Measurements from ENCODE around the gene TMEM220.

Gene TMEM220

DNA sequence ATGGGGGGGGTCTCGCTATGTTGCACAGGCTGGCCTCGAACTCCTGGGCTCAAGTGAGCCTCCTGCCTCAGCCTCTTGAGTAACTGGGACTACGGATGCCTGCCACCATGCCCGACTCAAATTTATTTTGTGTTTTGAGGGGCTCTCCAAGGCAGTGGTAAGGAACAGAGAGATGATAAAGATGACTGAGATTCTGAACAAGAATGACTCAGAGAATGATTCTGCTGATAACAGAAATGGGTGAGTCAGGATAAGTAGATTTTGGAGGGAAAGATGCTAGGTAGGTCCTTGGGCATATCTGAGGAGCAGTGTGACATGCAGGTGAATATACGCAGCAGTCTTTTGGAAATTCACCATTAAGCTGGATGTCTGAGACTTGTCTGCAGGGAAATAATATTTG lies 2.6 kb downstream of the TMEM220 start:
- H3K9ac ChIP-seq (ENCODE audit: low read length) = no peak overlapping the region
- no peak overlapping the region for H3K4me3 ChIP-seq (ENCODE audit: low read length)
- H3K4me1 ChIP-seq (ENCODE audit: control insufficient read depth, insufficient read depth, low read length) = peaks cover 13% of the 10 kb centered on the region
- no peaks in the 10 kb centered on the region for H3K27me3 ChIP-seq (replicated peaks; ENCODE audit: control insufficient read depth, insufficient read depth, low read length)
- DNase-seq (ENCODE audit: low read depth) = no peak
- no peaks in the 10 kb centered on the region for H3K9me3 ChIP-seq (ENCODE audit: control insufficient read depth, low read length)
- H3K36me3 ChIP-seq (ENCODE audit: control insufficient read depth, insufficient read depth, low read length, severe bottlenecking) = peaks cover 38% of the 10 kb centered on the region

DNA sequence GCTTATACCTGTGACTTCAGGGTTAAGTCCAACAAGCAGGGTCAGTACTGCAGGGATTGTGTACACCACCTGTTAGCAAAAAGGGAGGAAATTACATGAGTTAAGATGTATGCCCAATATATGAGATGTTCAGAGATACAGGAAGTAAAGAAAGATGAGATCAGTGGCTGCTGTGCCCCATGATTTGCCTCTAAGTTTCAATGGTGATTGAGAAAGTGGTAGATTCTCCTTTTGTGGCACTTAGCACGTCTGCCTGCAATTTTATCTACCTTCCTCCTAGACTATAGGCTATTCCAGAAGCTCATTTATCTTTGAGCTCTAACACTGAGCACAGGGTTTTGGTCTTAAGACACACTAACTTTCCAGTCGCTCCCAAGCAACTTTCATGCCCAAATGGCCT lies 3.6 kb downstream of the TMEM220 start:
- Histone ChIP-seq H3K4me1 (ENCODE audit: control insufficient read depth, insufficient read depth, low read length) (peaks cover 13% of the 10 kb centered on the region), H3K27me3 (replicated peaks; ENCODE audit: control insufficient read depth, insufficient read depth, low read length) (no peaks in the 10 kb centered on the region), H3K9ac (ENCODE audit: low read length) (no peak overlapping the region), H3K4me3 (ENCODE audit: low read length) (no peak overlapping the region), H3K9me3 (ENCODE audit: control insufficient read depth, low read length) (no peaks in the 10 kb centered on the region), H3K36me3 (ENCODE audit: control insufficient read depth, insufficient read depth, low read length, severe bottlenecking) (peaks cover 39% of the 10 kb centered on the region)
- no peak for DNase-seq (ENCODE audit: low read depth)

DNA sequence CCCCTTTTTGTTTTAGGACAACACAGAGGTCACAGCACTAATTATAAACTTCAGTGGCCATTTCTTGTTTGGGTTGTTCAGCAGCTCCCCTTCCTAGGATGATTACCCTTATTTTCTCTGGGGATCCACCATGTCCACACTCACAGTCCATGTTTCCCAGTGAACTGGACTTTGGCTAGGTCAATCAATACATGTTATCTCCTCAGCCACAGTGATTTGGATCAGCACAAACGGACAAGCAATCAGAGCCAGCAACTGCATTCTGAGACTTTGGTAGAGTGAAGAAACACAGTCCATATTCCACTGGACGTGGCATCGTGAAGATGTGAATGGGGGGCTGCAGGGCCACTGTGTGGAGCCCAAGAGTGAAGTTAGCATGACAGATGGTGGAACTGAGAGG lies 4.6 kb downstream of the TMEM220 start:
- Histone ChIP-seq H3K27me3 (replicated peaks; ENCODE audit: control insufficient read depth, insufficient read depth, low read length) (no peaks in the 10 kb centered on the region), H3K9me3 (ENCODE audit: control insufficient read depth, low read length) (no peaks in the 10 kb centered on the region), H3K4me3 (ENCODE audit: low read length) (no peak overlapping the region), H3K9ac (ENCODE audit: low read length) (no peak overlapping the region), H3K36me3 (ENCODE audit: control insufficient read depth, insufficient read depth, low read length, severe bottlenecking) (peaks cover 45% of the 10 kb centered on the region), H3K4me1 (ENCODE audit: control insufficient read depth, insufficient read depth, low read length) (peaks cover 6% of the 10 kb centered on the region)
- DNase-seq (ENCODE audit: low read depth) = no peak

DNA sequence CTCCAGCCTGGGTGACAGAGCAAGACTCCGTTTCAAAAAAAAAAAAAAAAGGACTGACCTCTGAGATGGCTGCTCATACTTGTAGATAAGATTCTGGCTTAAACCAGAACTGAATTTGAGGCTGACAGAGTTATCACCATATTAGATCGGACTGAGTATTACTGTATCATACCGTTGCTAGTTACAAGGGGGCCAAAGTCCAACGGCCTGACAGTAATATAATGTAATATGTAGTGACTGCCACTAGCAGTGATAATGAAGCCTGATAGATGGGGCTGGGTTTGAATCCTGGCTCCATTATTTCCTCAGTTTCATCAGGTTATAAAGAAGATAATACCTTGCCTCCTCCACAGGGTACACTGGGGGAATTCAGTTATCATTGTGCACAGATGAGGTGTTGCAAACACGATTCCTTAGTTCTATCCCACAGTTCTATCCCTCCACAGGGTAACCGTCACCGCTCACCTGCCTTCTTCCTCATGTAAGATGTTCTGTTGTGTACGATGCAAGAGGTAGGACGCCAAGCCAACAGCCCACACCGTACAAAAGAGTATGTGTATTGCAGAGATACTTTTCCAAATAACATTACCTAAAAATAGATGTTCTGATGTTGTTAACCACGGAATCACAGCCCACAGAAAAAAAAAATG lies 5.2 kb downstream of the TMEM220 start:
- Histone ChIP-seq H3K4me3 (ENCODE audit: low read length) (no peak overlapping the region), H3K27me3 (replicated peaks; ENCODE audit: control insufficient read depth, insufficient read depth, low read length) (no peaks in the 10 kb centered on the region), H3K9me3 (ENCODE audit: control insufficient read depth, low read length) (no peaks in the 10 kb centered on the region), H3K9ac (ENCODE audit: low read length) (no peak overlapping the region), H3K36me3 (ENCODE audit: control insufficient read depth, insufficient read depth, low read length, severe bottlenecking) (peaks cover 50% of the 10 kb centered on the region), H3K4me1 (ENCODE audit: control insufficient read depth, insufficient read depth, low read length) (peaks cover 6% of the 10 kb centered on the region)
- no peak for DNase-seq (ENCODE audit: low read depth)

DNA sequence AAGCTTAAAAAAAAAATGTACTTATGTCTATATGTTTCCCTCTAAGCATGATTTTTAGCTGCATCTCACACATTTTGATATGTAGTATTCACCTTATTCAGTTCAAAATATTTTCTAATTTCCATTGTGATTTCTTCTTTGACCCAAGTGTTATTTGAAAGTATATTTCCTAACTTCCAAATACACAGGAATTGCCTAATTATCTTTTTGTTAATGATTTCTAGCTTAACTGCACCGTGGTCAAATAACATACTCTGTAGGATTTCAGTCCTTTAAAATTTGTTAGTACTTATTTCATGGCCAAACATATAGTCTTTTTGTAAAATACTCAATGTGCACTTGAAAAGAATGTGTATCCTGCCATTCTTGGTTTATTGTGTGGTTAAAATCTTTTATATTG lies 11.3 kb downstream of the TMEM220 start:
- Histone ChIP-seq H3K36me3 (ENCODE audit: control insufficient read depth, insufficient read depth, low read length, severe bottlenecking) (peaks cover 26% of the 10 kb centered on the region), H3K4me3 (ENCODE audit: low read length) (no peak overlapping the region), H3K27me3 (replicated peaks; ENCODE audit: control insufficient read depth, insufficient read depth, low read length) (no peaks in the 10 kb centered on the region), H3K9me3 (ENCODE audit: control insufficient read depth, low read length) (no peaks in the 10 kb centered on the region), H3K4me1 (ENCODE audit: control insufficient read depth, insufficient read depth, low read length) (no peaks in the 10 kb centered on the region), H3K9ac (ENCODE audit: low read length) (no peak overlapping the region)
- DNase-seq (ENCODE audit: low read depth) = no peak

DNA sequence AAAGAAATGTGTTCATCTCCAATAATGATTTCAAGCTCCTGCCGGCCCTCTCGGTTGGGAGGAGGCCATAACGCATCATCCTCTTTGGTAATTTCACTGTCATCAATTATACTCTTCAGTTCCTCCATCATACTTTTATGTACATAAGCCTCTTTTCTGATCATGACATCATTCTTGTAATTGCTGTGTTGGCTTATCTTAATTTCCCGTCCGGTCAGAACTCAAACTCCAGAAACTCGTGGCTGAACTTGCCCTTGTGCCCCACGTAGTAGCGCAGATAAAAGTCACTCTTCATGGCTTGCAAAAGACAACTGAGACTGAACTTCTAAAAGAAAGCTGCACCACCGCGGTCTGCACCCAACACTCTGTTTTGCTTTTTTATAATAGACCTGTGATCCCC lies 13.6 kb downstream of the TMEM220 start:
- H3K4me1 ChIP-seq (ENCODE audit: control insufficient read depth, insufficient read depth, low read length) = peaks cover under 1% of the 10 kb centered on the region

DNA sequence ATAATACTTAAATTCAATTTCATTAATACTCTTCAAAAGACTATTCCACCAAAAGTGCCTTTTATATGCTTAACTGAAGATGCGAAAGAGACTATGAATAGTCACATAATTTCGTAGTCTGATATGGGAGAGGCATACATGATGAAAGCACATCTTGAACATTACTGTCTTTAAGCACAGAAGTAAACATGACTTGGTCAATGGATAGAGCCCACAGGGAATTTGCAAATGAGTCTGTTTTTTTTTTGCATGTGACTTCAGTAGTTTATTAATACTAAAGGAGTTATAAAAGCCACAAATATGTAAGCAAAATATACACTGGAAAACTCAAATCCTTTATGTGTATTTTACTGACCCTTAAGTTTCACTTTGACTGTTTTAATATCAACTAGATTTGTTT lies 16.5 kb downstream of the TMEM220 start:
- DNase-seq (ENCODE audit: low read depth) = no peak
- H3K4me1 ChIP-seq (ENCODE audit: control insufficient read depth, insufficient read depth, low read length) = peaks cover 11% of the 10 kb centered on the region
- no peaks in the 10 kb centered on the region for H3K9me3 ChIP-seq (ENCODE audit: control insufficient read depth, low read length)
- no peak overlapping the region for H3K9ac ChIP-seq (ENCODE audit: low read length)
- H3K4me3 ChIP-seq (ENCODE audit: low read length) = no peak overlapping the region
- H3K36me3 ChIP-seq (ENCODE audit: control insufficient read depth, insufficient read depth, low read length, severe bottlenecking) = peaks cover 43% of the 10 kb centered on the region
- H3K27me3 ChIP-seq (replicated peaks; ENCODE audit: control insufficient read depth, insufficient read depth, low read length) = no peaks in the 10 kb centered on the region

More for the DNA sequence above, 13.6 kb downstream of the TMEM220 start:
- no peak for DNase-seq (ENCODE audit: low read depth)
- no peak overlapping the region for H3K9ac ChIP-seq (ENCODE audit: low read length)
- H3K36me3 ChIP-seq (ENCODE audit: control insufficient read depth, insufficient read depth, low read length, severe bottlenecking) = peaks cover 29% of the 10 kb centered on the region
- H3K4me3 ChIP-seq (ENCODE audit: low read length) = no peak overlapping the region
- no peaks in the 10 kb centered on the region for H3K9me3 ChIP-seq (ENCODE audit: control insufficient read depth, low read length)
- H3K27me3 ChIP-seq (replicated peaks; ENCODE audit: control insufficient read depth, insufficient read depth, low read length) = no peaks in the 10 kb centered on the region

DNA sequence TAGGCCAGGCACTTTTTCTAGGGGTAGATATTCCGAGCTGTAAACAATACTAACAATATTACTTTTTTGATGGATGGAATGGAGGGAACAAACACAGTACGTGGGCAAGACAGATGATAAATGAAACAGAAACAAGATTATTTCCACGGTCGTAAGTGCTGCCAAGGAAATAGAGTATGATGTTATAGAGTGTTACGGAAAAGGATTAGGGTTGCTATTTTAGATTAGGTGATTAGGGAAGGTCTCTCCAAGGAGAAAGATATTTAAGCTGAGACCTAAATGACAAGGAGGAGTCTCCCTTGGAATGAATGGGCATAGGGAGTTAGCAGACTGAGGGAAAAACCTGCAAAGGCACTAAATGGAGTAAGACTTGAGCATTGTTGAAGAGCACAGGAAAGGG lies 24.1 kb downstream of the TMEM220 start:
- peaks cover 62% of the 10 kb centered on the region for H3K36me3 ChIP-seq (ENCODE audit: control insufficient read depth, insufficient read depth, low read length, severe bottlenecking)
- H3K9me3 ChIP-seq (ENCODE audit: control insufficient read depth, low read length) = no peaks in the 10 kb centered on the region

DNA sequence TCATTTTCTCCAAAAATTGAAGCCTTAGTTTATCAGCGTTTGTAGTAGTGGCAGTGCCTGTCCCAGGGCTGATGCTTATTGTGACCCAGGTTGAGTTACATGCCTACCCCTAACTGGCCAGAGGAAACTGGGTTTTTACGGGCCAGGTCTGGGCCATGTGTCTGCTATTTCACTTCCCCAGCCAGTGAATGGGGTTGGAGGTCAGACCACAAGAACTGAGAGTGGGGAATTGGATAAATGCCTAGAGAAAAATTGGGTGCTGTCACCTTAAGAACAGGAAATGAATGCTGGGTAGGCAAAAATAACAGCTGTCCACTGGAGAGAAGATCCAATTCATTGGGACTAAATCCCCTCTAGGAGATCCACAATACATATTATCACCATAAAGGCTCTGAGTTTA lies 27.2 kb downstream of the TMEM220 start:
- no peak for DNase-seq (ENCODE audit: low read depth)
- Histone ChIP-seq H3K36me3 (ENCODE audit: control insufficient read depth, insufficient read depth, low read length, severe bottlenecking) (peaks cover 35% of the 10 kb centered on the region), H3K9ac (ENCODE audit: low read length) (no peak overlapping the region), H3K9me3 (ENCODE audit: control insufficient read depth, low read length) (no peaks in the 10 kb centered on the region), H3K27me3 (replicated peaks; ENCODE audit: control insufficient read depth, insufficient read depth, low read length) (no peaks in the 10 kb centered on the region), H3K4me1 (ENCODE audit: control insufficient read depth, insufficient read depth, low read length) (peaks cover 25% of the 10 kb centered on the region), H3K4me3 (ENCODE audit: low read length) (peak overlapping the region; percentile 36)

More for the DNA sequence above, 24.1 kb downstream of the TMEM220 start:
- H3K27me3 ChIP-seq (replicated peaks; ENCODE audit: control insufficient read depth, insufficient read depth, low read length) = no peaks in the 10 kb centered on the region
- H3K9ac ChIP-seq (ENCODE audit: low read length) = no peak overlapping the region
- DNase-seq (ENCODE audit: low read depth) = no peak
- peaks cover 19% of the 10 kb centered on the region for H3K4me1 ChIP-seq (ENCODE audit: control insufficient read depth, insufficient read depth, low read length)
- H3K4me3 ChIP-seq (ENCODE audit: low read length) = no peak overlapping the region

DNA sequence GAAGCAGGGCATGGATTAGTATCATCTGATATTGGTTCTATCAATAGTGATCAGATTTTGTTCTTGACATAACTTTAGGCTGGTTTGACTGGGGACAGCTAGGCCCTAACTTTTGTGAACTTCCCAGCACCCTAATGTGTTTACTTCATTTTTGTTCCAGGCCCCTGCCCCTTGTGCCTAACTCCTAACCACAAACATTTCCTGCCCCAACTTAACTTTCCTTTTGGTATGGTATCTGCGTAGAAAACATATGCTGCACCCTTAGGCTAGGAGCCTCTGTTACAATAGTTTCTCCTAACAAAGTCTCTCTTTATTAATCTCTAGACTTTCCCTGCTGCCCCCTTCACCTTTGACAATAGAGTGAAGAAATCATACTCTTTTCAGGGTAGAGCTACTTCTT lies 30.0 kb downstream of the TMEM220 start:
- Histone ChIP-seq H3K4me1 (ENCODE audit: control insufficient read depth, insufficient read depth, low read length) (peaks cover 44% of the 10 kb centered on the region), H3K27me3 (replicated peaks; ENCODE audit: control insufficient read depth, insufficient read depth, low read length) (no peaks in the 10 kb centered on the region), H3K36me3 (ENCODE audit: control insufficient read depth, insufficient read depth, low read length, severe bottlenecking) (peaks cover 8% of the 10 kb centered on the region), H3K9ac (ENCODE audit: low read length) (no peak overlapping the region), H3K4me3 (ENCODE audit: low read length) (no peak overlapping the region), H3K9me3 (ENCODE audit: control insufficient read depth, low read length) (no peaks in the 10 kb centered on the region)
- no peak for DNase-seq (ENCODE audit: low read depth)

DNA sequence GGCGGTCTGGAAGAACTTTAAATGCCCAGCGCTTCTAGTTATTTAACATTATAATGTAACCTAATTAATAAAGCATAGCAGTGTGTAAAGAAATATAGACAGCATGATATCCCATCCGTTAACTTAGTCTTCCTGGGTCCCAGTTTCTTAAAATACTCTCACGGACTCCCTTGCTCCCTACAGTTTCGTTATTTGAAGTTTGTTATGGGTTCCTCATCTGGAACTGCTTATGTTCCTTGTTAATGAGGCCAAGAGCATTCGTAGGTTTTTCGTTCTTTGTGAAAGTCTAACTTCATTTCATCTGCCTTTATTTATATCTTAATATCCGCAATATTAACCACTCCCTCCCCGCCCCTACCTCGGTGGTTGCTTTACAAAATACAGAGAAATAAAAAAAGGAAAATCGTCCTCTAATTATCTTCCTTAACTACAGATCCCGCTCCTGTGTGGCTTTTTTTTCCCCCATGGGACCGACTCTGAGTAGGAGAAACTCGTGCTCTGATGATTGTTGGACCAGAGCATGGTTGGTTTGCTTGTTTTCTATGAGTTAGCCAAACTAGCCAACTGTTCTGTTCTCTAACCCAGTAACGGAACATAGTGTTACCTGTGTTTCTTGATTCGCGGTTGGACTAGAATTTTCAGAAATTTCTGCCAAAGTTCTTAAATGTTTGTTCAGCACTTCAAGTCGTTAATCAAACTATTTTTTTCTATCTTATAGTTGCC lies 31.6 kb downstream of the TMEM220 start:
- DNase-seq (ENCODE audit: low read depth) = peak; percentile 58
- H3K4me1 ChIP-seq (ENCODE audit: control insufficient read depth, insufficient read depth, low read length) = peaks cover 46% of the 10 kb centered on the region

More for the DNA sequence above, 31.6 kb downstream of the TMEM220 start:
- H3K9ac ChIP-seq (ENCODE audit: low read length) = peak overlapping the region; percentile 97
- peak overlapping the region; percentile 100 for H3K4me3 ChIP-seq (ENCODE audit: low read length)
- no peaks in the 10 kb centered on the region for H3K9me3 ChIP-seq (ENCODE audit: control insufficient read depth, low read length)
- no peaks in the 10 kb centered on the region for H3K27me3 ChIP-seq (replicated peaks; ENCODE audit: control insufficient read depth, insufficient read depth, low read length)
- H3K36me3 ChIP-seq (ENCODE audit: control insufficient read depth, insufficient read depth, low read length, severe bottlenecking) = peaks cover 21% of the 10 kb centered on the region
